Neural cell (in vitro differentiated cells): ENCODE results near the gene ASB10. TPM values are rescaled to one million over a fixed set of nuclear protein-coding genes. Genes with fewer than 3 reads are reported as not detected.

Source experiments
- H2AFZ ChIP-seq: fragments of 200-600, 300-800 bp; sonication (generic), shearing (Covaris generic); 2 replicates; pipeline ENCODE4 v1.6.0; 2014; ENCODE audit warnings: low read depth, mild to moderate bottlenecking, antibody characterized with exemption, low read length, moderate library complexity
- H3F3A ChIP-seq: fragments of 200-600 bp; shearing (Covaris generic); 2 replicates; pipeline ENCODE4 v1.6.1; 2016; ENCODE audit warnings: mild to moderate bottlenecking, moderate library complexity, mixed read lengths, antibody characterized with exemption, low read length; ENCODE audit not compliant: insufficient read depth, poor library complexity, severe bottlenecking
- H3K27ac ChIP-seq: fragments of 200-600, 300-800 bp; sonication (generic), shearing (Covaris generic); 2 replicates; pipeline ENCODE4 v1.5.1; 2014; ENCODE audit warnings: mild to moderate bottlenecking, low read length, moderate library complexity
- H3K27me3 ChIP-seq: fragments of 300-800, 200-600 bp; sonication (generic), shearing (Covaris generic); 2 replicates; pipeline ENCODE4 v1.6.0; 2014; ENCODE audit warnings: mild to moderate bottlenecking, low read depth, low read length, moderate library complexity; ENCODE audit not compliant: insufficient read depth
- H3K36me3 ChIP-seq: fragments of 300-800, 200-600 bp; sonication (generic), shearing (Covaris generic); 2 replicates; pipeline ENCODE4 v1.5.1; 2014; ENCODE audit warnings: mild to moderate bottlenecking, antibody characterized with exemption, low read length, moderate library complexity; ENCODE audit not compliant: insufficient read depth
- H3K4me2 ChIP-seq: fragments of 300-800, 200-600 bp; sonication (generic), shearing (Covaris generic); 2 replicates; pipeline ENCODE4 v1.6.0; 2014; ENCODE audit warnings: mild to moderate bottlenecking, low read length
- H3K4me3 ChIP-seq: fragments of 300-800, 200-600 bp; sonication (generic), shearing (Covaris generic); 2 replicates; pipeline ENCODE4 v1.5.1; 2014; ENCODE audit warnings: mild to moderate bottlenecking, low read length, moderate library complexity
- H3K79me2 ChIP-seq: fragments of 200-600 bp; shearing (Covaris generic); replicated peaks from 2 replicates; pipeline ENCODE4 v1.6.0; 2014; ENCODE audit warnings: mild to moderate bottlenecking, low read length, moderate library complexity; ENCODE audit not compliant: insufficient read depth
- H3K9ac ChIP-seq: fragments of 300-800, 200-600 bp; sonication (generic), shearing (Covaris generic); 2 replicates; pipeline ENCODE4 v1.6.1; 2016; ENCODE audit warnings: mild to moderate bottlenecking, low read length, mixed read lengths
- H3K9me2 ChIP-seq: fragments of 200-600 bp; shearing (Covaris generic); 2 replicates; pipeline ENCODE4 v1.6.1; 2016; ENCODE audit warnings: mild to moderate bottlenecking, low read length, mixed read lengths; ENCODE audit not compliant: insufficient read depth
- H3K9me3 ChIP-seq: fragments of 200-600, 300-800 bp; sonication (generic), shearing (Covaris generic); 2 replicates; pipeline ENCODE4 v1.6.1; 2016; ENCODE audit warnings: mild to moderate bottlenecking, mixed run types, low read length, moderate library complexity, mixed read lengths
- H4K20me1 ChIP-seq: fragments of 200-600 bp; shearing (Covaris generic); 2 replicates; pipeline ENCODE4 v1.6.1; 2016; ENCODE audit warnings: mild to moderate bottlenecking, mixed run types; ENCODE audit not compliant: insufficient read depth
- EP300 ChIP-seq: fragments of 450-650 bp; conservative IDR thresholded peaks from 2 replicates; pipeline ENCODE4 v1.6.1; 2014; ENCODE audit warnings: antibody characterized with exemption, mild to moderate bottlenecking, moderate library complexity; ENCODE audit not compliant: poor library complexity, severe bottlenecking
- EZH2 ChIP-seq: fragments of 200-600, 300-800 bp; shearing (Covaris generic), sonication (generic); IDR thresholded peaks from 2 replicates; pipeline ENCODE4 v1.6.1; 2014; ENCODE audit warnings: antibody characterized with exemption, low read length, borderline replicate concordance, mild to moderate bottlenecking; ENCODE audit not compliant: insufficient read depth, poor library complexity, severe bottlenecking
- MXI1 ChIP-seq: fragments of 450-650 bp; conservative IDR thresholded peaks from 2 replicates; pipeline ENCODE4 v1.6.1; 2014; ENCODE audit warnings: antibody characterized with exemption, mild to moderate bottlenecking; ENCODE audit not compliant: poor library complexity, severe bottlenecking
- POLR2AphosphoS5 ChIP-seq: IDR thresholded peaks from 2 replicates; pipeline ENCODE4 v1.6.1; 2012
- RAD21 ChIP-seq: fragments of 450-650 bp; conservative IDR thresholded peaks from 2 replicates; pipeline ENCODE4 v1.6.1; 2014; ENCODE audit warnings: antibody characterized with exemption, mild to moderate bottlenecking, moderate library complexity
- REST ChIP-seq: IDR thresholded peaks from 2 replicates; pipeline ENCODE4 v1.6.1; 2012; ENCODE audit warnings: borderline replicate concordance
- SMC3 ChIP-seq: fragments of 450-650 bp; conservative IDR thresholded peaks from 2 replicates; pipeline ENCODE4 v1.6.1; 2014; ENCODE audit warnings: antibody characterized with exemption, mild to moderate bottlenecking, moderate library complexity; ENCODE audit not compliant: poor library complexity
- TAF1 ChIP-seq: IDR thresholded peaks from 2 replicates; pipeline ENCODE4 v1.6.1; 2012; ENCODE audit warnings: low read depth
- polyA plus RNA-seq: library from polyadenylated mRNA; depleted of rRNA; stranded (reverse); fragments of >200 nt; gene quantifications from 2 replicates; pipeline ENCODE4 v1.2.3, GENCODE V29; 2014
- TF ChIP-seq, protein P1 (sequence below): fragments of 450-650 bp; IDR thresholded peaks from 2 replicates; pipeline ENCODE4 v1.5.1; 2014; ENCODE audit warnings: antibody characterized with exemption, mild to moderate bottlenecking, moderate library complexity; ENCODE audit not compliant: poor library complexity, severe bottlenecking

The ASB10 gene
- polyA plus RNA-seq, 1 donor from 2014 or later: not detected

DNA sequence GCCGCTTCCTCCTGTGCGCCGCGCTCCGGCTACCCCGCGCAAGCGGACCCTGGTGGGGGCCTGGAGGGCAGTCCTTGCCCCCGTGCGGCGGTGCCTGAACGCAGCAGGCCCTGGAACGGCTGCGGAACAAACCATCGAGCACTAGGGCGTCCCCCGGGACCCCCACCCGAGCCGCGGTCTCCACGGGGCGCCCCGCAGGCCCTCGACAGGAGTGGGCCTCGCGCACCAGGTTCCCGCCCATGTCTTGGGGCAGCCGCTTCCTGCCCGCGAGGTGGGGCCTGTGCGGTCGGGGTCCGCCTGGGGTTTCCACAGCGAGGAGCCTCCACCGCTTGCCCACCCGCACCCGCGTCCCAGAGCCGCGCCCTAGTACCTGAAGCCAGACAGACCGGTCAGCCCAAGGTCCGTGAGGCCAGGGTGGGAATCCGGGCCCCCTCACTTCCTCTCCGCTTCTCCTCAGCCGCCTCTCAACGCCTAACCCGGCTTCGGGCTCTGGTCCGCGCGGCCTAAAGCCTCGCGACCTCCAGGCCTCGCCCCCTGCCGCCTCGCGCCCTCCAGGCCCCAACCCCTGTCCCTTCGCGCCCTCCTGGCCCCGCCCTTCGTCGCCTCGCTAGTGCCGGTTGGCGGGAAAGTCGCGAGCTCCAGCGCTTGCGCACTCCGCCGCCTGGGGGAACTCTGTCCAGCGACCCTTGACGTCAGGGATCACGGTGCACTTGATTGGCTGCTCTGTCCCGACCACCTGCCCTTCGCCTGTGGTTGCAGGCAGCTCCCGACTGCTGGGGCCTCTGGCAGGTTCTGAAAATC is 12.6 kb downstream of the ASB10 start:
- no peak overlapping the region for H3K27ac ChIP-seq
- no peaks in the 10 kb centered on the region for H3K9me3 ChIP-seq
- no peak overlapping the region for H3K4me3 ChIP-seq
- no peaks in the 10 kb centered on the region for H3K79me2 ChIP-seq
- no peaks in the 10 kb centered on the region for H3K9me2 ChIP-seq
- no peaks in the 10 kb centered on the region for H4K20me1 ChIP-seq
- no peak overlapping the region for H2AFZ ChIP-seq
- no peak overlapping the region for H3K9ac ChIP-seq
- H3K27me3 ChIP-seq: peaks cover 13% of the 10 kb centered on the region
- no peaks in the 10 kb centered on the region for H3F3A ChIP-seq
- TF ChIP-seq POLR2AphosphoS5 (no peak), EZH2 (no peak), MXI1 (no peak), REST (no peak), SMC3 (no peak), TAF1 (no peak)
- TF ChIP-seq, protein P1, sequence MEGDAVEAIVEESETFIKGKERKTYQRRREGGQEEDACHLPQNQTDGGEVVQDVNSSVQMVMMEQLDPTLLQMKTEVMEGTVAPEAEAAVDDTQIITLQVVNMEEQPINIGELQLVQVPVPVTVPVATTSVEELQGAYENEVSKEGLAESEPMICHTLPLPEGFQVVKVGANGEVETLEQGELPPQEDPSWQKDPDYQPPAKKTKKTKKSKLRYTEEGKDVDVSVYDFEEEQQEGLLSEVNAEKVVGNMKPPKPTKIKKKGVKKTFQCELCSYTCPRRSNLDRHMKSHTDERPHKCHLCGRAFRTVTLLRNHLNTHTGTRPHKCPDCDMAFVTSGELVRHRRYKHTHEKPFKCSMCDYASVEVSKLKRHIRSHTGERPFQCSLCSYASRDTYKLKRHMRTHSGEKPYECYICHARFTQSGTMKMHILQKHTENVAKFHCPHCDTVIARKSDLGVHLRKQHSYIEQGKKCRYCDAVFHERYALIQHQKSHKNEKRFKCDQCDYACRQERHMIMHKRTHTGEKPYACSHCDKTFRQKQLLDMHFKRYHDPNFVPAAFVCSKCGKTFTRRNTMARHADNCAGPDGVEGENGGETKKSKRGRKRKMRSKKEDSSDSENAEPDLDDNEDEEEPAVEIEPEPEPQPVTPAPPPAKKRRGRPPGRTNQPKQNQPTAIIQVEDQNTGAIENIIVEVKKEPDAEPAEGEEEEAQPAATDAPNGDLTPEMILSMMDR: no peak
- H3K36me3 ChIP-seq: no peaks in the 10 kb centered on the region
- no peak overlapping the region for H3K4me2 ChIP-seq

DNA sequence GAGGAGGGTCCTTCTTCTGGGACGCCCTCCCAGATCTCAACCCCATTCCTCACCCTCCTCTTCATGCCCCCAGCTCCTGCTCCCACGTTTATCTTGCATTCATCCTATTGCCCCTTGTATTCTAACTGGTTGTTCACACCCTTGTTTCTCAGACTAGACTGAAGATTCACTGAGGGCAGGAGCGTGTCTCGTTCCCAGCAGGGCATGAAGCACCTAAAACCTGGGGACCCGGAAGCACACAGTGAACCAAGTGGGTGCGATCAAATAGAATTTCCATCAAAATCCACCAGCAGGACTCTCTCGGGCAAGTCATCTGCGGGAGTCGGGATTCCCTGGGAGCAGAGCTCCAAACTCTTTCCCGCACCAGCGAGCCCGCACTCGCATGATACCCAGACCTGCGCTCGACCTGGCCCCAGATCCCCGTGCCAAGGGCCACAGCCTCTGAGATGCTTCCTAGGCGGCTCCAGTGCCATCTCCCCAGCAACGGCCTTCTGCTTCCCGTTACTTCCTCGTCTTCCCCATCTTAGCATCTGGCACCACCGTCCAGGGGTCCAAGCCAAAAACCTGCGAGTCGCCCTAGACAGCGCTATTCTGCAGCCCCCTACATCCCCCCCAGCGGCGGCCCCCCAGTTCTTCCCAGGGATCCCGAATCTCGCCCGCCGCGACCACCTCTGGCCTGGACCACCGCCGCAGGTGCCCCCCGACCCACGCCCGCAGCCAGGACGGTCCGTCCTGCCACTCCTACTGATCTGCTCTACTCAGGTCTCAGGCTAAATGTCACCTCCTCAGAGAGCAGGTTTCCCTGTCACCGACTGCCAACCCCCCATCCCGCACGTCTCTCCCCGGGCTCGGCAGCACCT is 13.4 kb downstream of the ASB10 start:
- Histone ChIP-seq H3K9ac (no peak overlapping the region), H3K9me2 (no peaks in the 10 kb centered on the region), H3K4me3 (no peak overlapping the region), H3K9me3 (no peaks in the 10 kb centered on the region), H3F3A (no peaks in the 10 kb centered on the region), H3K4me2 (no peak overlapping the region), H3K27me3 (peaks cover 21% of the 10 kb centered on the region), H3K36me3 (no peaks in the 10 kb centered on the region), H2AFZ (no peak overlapping the region), H4K20me1 (no peaks in the 10 kb centered on the region), H3K79me2 (no peaks in the 10 kb centered on the region), H3K27ac (no peak overlapping the region)
- TF ChIP-seq SMC3 (no peak), RAD21 (no peak), EP300 (no peak), EZH2 (no peak), TAF1 (no peak)
